ENCODE results near the gene TARS3. TPM values are rescaled to one million over a fixed set of nuclear protein-coding genes. Genes with fewer than 3 reads are reported as not detected.
A peak's percentile ranks its signal among the peaks of the same experiment; 100 is the strongest.
"Not testable (repeated sequence)": the region's sequence is repeated elsewhere in the genome, so short reads cannot be mapped to it uniquely, and the experiment has no call there.

Gene TARS3
- polyA plus RNA-seq (2013, experiment 1 of 2): 12.7 TPM
- 12.6 TPM for polyA plus RNA-seq (2013, experiment 2 of 2)

DNA sequence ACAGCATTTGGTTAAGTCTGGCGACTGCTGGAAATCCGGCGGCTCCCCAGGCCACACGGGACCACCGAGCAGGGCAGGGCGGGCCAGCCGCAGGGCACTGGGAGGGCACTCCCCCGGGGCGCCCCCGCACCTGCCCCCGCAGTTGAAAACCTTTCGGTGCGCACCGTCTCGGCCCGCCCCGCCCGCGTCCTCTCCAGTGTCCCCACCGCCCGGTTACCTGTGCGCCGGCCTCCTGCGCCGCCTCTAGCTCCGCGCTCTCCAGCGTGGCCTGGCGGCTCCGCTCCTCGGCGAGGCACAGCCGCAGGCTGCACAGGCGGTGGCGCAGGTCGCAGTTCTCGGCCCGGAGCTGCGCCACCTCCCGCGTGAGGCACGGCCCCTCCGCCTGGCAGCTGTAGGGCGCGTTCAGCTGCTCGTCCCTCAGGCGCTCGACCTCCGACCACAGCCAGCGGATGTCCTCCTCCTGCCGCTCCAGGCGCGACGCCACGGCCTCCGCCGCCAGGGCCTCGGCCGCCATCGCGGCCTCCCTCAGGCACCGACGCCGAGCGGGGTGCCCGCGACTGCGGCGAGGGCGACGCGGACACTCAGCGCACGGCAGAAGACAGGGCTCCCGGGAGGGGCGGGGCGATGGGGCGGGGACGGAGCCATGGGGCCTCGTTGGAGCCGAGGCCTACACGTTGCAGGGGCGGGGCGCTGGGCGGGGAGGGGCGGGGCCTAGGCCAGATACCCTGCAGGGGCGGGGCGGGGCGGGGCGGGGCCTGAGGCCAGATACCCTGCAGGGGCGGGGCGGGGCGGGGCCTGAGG is at the start of gene TARS3:
TSS of gene TARS3 (minus strand) at position 600 of the 801 bp plus-strand sequence. CDS start at position 514, 86 bp downstream.
- peak within 1 kb of the TSS; percentile 95 for H2BK5ac ChIP-seq (ENCODE audit: low read length)
- H2BK15ac ChIP-seq (ENCODE audit: low read length): peak within 1 kb of the TSS; percentile 98
- DNase-seq (ENCODE audit: low spot score): peak; percentile 91
- H3K14ac ChIP-seq (ENCODE audit: low read length): peak within 1 kb of the TSS; percentile 99
- peak within 1 kb of the TSS; percentile 77 for H3K4me2 ChIP-seq (ENCODE audit: insufficient read depth, low read length, poor library complexity, severe bottlenecking)
- peak within 1 kb of the TSS; percentile 90 for H3K27ac ChIP-seq (replicated peaks; ENCODE audit: low read length)
- H3K79me1 ChIP-seq (ENCODE audit: low read depth, low read length): no peaks in the 10 kb centered on the region
- no peak within 1 kb of the TSS for H4K91ac ChIP-seq (ENCODE audit: low read depth, low read length, poor library complexity)
- peak within 1 kb of the TSS; percentile 99 for H3K18ac ChIP-seq (ENCODE audit: low read length)
- H3K9ac ChIP-seq (ENCODE audit: low read depth, low read length, poor library complexity): peak within 1 kb of the TSS; percentile 98
- H3K9me3 ChIP-seq (replicated peaks in 1 of 2; ENCODE audit: control insufficient read depth in 2 of 2, insufficient read depth in 1 of 2, low read depth in 1 of 2, low read length in 2 of 2): no peaks in the 10 kb centered on the region
- H4K8ac ChIP-seq (ENCODE audit: low read depth, low read length): no peak within 1 kb of the TSS
- peak within 1 kb of the TSS; percentile 96 for H3K23ac ChIP-seq (ENCODE audit: low read depth, low read length, poor library complexity)
- no peak within 1 kb of the TSS for H2BK120ac ChIP-seq (ENCODE audit: low read depth, low read length)
- H3K4me3 ChIP-seq (ENCODE audit: low read length in 2 of 2): peak within 1 kb of the TSS; percentile 84 to 100
- H3K27me3 ChIP-seq (ENCODE audit: control insufficient read depth in 3 of 3, insufficient read depth in 3 of 3, low read depth in 1 of 3, low read length in 3 of 3): no peaks in the 10 kb centered on the region
- H3K4ac ChIP-seq (ENCODE audit: low read length): peak within 1 kb of the TSS; percentile 19
- peak within 1 kb of the TSS; percentile 90 for H2BK12ac ChIP-seq (ENCODE audit: low read length)
- H3K36me3 ChIP-seq (replicated peaks in 1 of 2; ENCODE audit: control insufficient read depth in 2 of 2, insufficient read depth in 2 of 2, low read length in 2 of 2): peaks cover 3 to 32% of the 10 kb centered on the region in 2 donors
- H2AK5ac ChIP-seq (ENCODE audit: low read depth, low read length): no peak within 1 kb of the TSS
- peak within 1 kb of the TSS; percentile 98 for H2AFZ ChIP-seq (ENCODE audit: low read length)
- H3K4me1 ChIP-seq (ENCODE audit: control insufficient read depth in 2 of 2, insufficient read depth in 1 of 2, low read depth in 1 of 2, low read length in 2 of 2): peaks cover 2 to 3% of the 10 kb centered on the region in 2 donors
- WGBS, 2 donors (ENCODE audit: extremely low coverage in 2 of 2, insufficient read length in 2 of 2, insufficient replicate concordance in 1 of 2): no CpG with 5 or more reads among the region's 93 CpGs

DNA sequence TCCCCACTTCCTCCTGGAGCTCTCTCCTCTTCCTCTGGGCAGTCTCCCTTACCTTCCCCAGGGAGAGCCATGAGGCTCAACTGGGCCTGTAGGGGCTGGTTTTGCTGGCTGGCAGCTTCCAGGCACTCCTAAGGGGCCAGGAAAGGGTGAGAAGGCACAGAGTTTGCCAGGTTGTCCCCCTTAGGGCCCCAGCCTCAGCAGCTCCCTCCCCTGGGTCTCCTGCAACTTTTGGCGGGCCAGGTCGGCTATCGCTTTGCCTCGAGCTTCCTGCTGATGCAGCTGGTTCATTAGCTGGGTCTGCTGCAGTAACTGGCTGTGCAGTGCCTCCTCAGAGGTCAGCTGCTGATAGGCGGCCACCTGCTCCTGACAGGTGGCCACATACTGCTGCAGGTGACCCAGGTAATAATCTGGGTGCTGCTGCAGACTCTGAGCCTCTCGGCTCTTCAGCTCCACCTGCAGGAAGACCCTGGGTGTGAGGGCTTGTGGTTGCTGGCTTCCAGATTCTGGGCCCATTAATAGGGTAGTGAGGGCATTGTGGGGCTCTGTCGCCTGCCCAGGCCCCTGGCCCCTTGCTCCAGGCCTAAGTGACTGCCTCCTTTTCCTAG is 49.3 kb upstream of the TARS3 start:
- Histone ChIP-seq H3K4ac (ENCODE audit: low read length) (peak overlapping the region; percentile 37), H3K4me1 (ENCODE audit: control insufficient read depth in 2 of 2, insufficient read depth in 1 of 2, low read depth in 1 of 2, low read length in 2 of 2) (no peaks in the 10 kb centered on the region), H2BK120ac (ENCODE audit: low read depth, low read length) (no peak overlapping the region), H3K9ac (ENCODE audit: low read depth, low read length, poor library complexity) (no peak overlapping the region), H3K18ac (ENCODE audit: low read length) (no peak overlapping the region), H2AK5ac (ENCODE audit: low read depth, low read length) (no peak overlapping the region), H2BK15ac (ENCODE audit: low read length) (no peak overlapping the region), H3K23ac (ENCODE audit: low read depth, low read length, poor library complexity) (no peak overlapping the region), H3K79me1 (ENCODE audit: low read depth, low read length) (no peaks in the 10 kb centered on the region), H3K4me2 (ENCODE audit: insufficient read depth, low read length, poor library complexity, severe bottlenecking) (no peak overlapping the region), H3K14ac (ENCODE audit: low read length) (no peak overlapping the region), H3K27ac (replicated peaks; ENCODE audit: low read length) (no peak overlapping the region), H3K27me3 (ENCODE audit: control insufficient read depth in 3 of 3, insufficient read depth in 3 of 3, low read depth in 1 of 3, low read length in 3 of 3) (peaks cover 0 to 40% (median 0%) of the 10 kb centered on the region in 3 experiments), H3K9me3 (replicated peaks in 1 of 2; ENCODE audit: control insufficient read depth in 2 of 2, insufficient read depth in 1 of 2, low read depth in 1 of 2, low read length in 2 of 2) (no peaks in the 10 kb centered on the region), H2BK12ac (ENCODE audit: low read length) (no peak overlapping the region), H2AFZ (ENCODE audit: low read length) (no peak overlapping the region), H2BK5ac (ENCODE audit: low read length) (no peak overlapping the region), H3K4me3 (ENCODE audit: low read length in 2 of 2) (no peak overlapping the region), H3K36me3 (replicated peaks in 1 of 2; ENCODE audit: control insufficient read depth in 2 of 2, insufficient read depth in 2 of 2, low read length in 2 of 2) (no peaks in the 10 kb centered on the region), H4K8ac (ENCODE audit: low read depth, low read length) (no peak overlapping the region), H4K91ac (ENCODE audit: low read depth, low read length, poor library complexity) (no peak overlapping the region)
- DNase-seq (ENCODE audit: low spot score): no peak
- no CpG with 5 or more reads among the region's 7 CpGs for whole genome bisulfite sequencing, 2 donors (ENCODE audit: extremely low coverage in 2 of 2, insufficient read length in 2 of 2, insufficient replicate concordance in 1 of 2)

DNA sequence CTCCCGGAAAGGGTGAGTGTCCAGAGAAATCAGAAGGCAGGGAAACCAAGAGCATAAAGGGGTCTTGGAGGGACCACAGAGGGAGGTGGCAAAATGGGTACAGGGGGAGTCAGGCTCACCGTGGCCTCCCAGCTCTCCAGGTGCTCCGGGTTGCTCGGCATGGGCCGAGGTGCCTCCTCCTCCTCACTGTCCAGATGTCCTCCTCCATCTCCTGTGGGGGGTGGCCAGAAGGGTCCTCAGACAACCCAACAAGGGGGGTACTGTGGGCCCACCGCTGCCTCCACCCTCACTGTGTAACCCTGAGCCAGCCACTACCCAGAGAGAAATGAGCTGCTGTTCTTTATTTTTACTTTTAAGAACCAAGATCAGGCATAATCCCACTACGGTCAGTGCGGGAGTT is 48.6 kb upstream of the TARS3 start:
- Histone ChIP-seq H2BK15ac (ENCODE audit: low read length) (no peak overlapping the region), H3K4ac (ENCODE audit: low read length) (no peak overlapping the region), H2BK12ac (ENCODE audit: low read length) (no peak overlapping the region), H3K9ac (ENCODE audit: low read depth, low read length, poor library complexity) (no peak overlapping the region), H2AK5ac (ENCODE audit: low read depth, low read length) (no peak overlapping the region), H3K36me3 (replicated peaks in 1 of 2; ENCODE audit: control insufficient read depth in 2 of 2, insufficient read depth in 2 of 2, low read length in 2 of 2) (no peaks in the 10 kb centered on the region), H3K4me3 (ENCODE audit: low read length in 2 of 2) (no peak overlapping the region), H3K18ac (ENCODE audit: low read length) (no peak overlapping the region), H3K27me3 (ENCODE audit: control insufficient read depth in 3 of 3, insufficient read depth in 3 of 3, low read depth in 1 of 3, low read length in 3 of 3) (peaks cover 0 to 38% (median 0%) of the 10 kb centered on the region in 3 experiments), H2BK120ac (ENCODE audit: low read depth, low read length) (no peak overlapping the region), H2BK5ac (ENCODE audit: low read length) (no peak overlapping the region), H4K8ac (ENCODE audit: low read depth, low read length) (no peak overlapping the region), H2AFZ (ENCODE audit: low read length) (no peak overlapping the region), H4K91ac (ENCODE audit: low read depth, low read length, poor library complexity) (no peak overlapping the region), H3K23ac (ENCODE audit: low read depth, low read length, poor library complexity) (no peak overlapping the region), H3K27ac (replicated peaks; ENCODE audit: low read length) (no peak overlapping the region), H3K14ac (ENCODE audit: low read length) (no peak overlapping the region), H3K4me2 (ENCODE audit: insufficient read depth, low read length, poor library complexity, severe bottlenecking) (no peak overlapping the region), H3K79me1 (ENCODE audit: low read depth, low read length) (no peaks in the 10 kb centered on the region), H3K9me3 (replicated peaks in 1 of 2; ENCODE audit: control insufficient read depth in 2 of 2, insufficient read depth in 1 of 2, low read depth in 1 of 2, low read length in 2 of 2) (no peaks in the 10 kb centered on the region), H3K4me1 (ENCODE audit: control insufficient read depth in 2 of 2, insufficient read depth in 1 of 2, low read depth in 1 of 2, low read length in 2 of 2) (no peaks in the 10 kb centered on the region)
- no peak for DNase-seq (ENCODE audit: low spot score)
- no CpG with 5 or more reads among the region's 8 CpGs for WGBS, 2 donors (ENCODE audit: extremely low coverage in 2 of 2, insufficient read length in 2 of 2, insufficient replicate concordance in 1 of 2)

DNA sequence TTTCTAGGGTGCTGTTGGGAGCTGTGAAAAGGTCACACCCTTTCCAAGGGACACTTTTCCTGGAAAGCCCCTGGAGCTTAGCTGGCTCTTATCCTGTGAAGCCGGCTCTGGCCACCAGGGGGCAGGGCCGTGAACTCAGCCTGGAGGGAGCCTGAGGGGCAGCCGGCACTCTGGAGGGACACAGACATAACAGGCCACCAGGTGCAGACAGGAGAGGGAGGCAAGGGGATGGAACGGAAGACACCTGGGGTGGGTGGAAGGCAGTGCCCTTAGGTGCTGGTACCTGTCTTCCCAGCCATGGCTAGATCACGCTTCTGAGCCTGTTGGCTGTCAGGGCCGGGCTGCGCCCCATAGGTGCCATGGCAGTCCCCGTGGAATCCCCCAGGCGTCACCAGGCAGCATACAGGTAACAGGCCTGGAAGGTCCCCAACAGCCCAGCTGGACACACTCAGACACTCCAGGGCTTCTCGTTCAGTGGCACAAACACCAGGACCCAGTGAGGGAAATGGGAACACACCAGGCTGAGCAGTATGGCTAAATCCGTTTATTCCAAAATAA is 42.9 kb upstream of the TARS3 start:
- not testable (repeated sequence) for H3K14ac ChIP-seq (ENCODE audit: low read length); H2BK5ac ChIP-seq (ENCODE audit: low read length); H3K4me1 ChIP-seq (ENCODE audit: control insufficient read depth in 2 of 2, insufficient read depth in 1 of 2, low read depth in 1 of 2, low read length in 2 of 2); H3K9me3 ChIP-seq (replicated peaks in 1 of 2; ENCODE audit: control insufficient read depth in 2 of 2, insufficient read depth in 1 of 2, low read depth in 1 of 2, low read length in 2 of 2); H3K36me3 ChIP-seq (replicated peaks in 1 of 2; ENCODE audit: control insufficient read depth in 2 of 2, insufficient read depth in 2 of 2, low read length in 2 of 2); H4K91ac ChIP-seq (ENCODE audit: low read depth, low read length, poor library complexity); H3K9ac ChIP-seq (ENCODE audit: low read depth, low read length, poor library complexity); H3K27me3 ChIP-seq (ENCODE audit: control insufficient read depth in 3 of 3, insufficient read depth in 3 of 3, low read depth in 1 of 3, low read length in 3 of 3); DNase-seq (ENCODE audit: low spot score); H3K27ac ChIP-seq (replicated peaks; ENCODE audit: low read length); H3K23ac ChIP-seq (ENCODE audit: low read depth, low read length, poor library complexity); H2AFZ ChIP-seq (ENCODE audit: low read length); H2BK120ac ChIP-seq (ENCODE audit: low read depth, low read length); H2BK15ac ChIP-seq (ENCODE audit: low read length); H3K79me1 ChIP-seq (ENCODE audit: low read depth, low read length); H3K4me3 ChIP-seq (ENCODE audit: low read length in 2 of 2); H3K4ac ChIP-seq (ENCODE audit: low read length); H2AK5ac ChIP-seq (ENCODE audit: low read depth, low read length); H3K18ac ChIP-seq (ENCODE audit: low read length); H2BK12ac ChIP-seq (ENCODE audit: low read length); H3K4me2 ChIP-seq (ENCODE audit: insufficient read depth, low read length, poor library complexity, severe bottlenecking); H4K8ac ChIP-seq (ENCODE audit: low read depth, low read length)
- WGBS, 2 donors (ENCODE audit: extremely low coverage in 2 of 2, insufficient read length in 2 of 2, insufficient replicate concordance in 1 of 2): no CpG with 5 or more reads among the region's 11 CpGs
